OCI-LY1 (cell line): Measurements from ENCODE around the gene ALKBH3.

Experiments
- H2AFZ ChIP-seq: fragments of 200-600 bp; sonication (generic), shearing (Covaris generic); 2 replicates; pipeline ENCODE4 v1.6.0; 2014; ENCODE audit warnings: antibody characterized with exemption, mild to moderate bottlenecking, low read length
- H3F3A ChIP-seq: fragments of 200-600 bp; sonication (generic), shearing (Covaris generic); 2 replicates; pipeline ENCODE4 v1.6.0; 2014; ENCODE audit warnings: mild to moderate bottlenecking, antibody characterized with exemption, low read length, moderate library complexity; ENCODE audit not compliant: insufficient read depth
- H3K27ac ChIP-seq: fragments of 200-600 bp; sonication (generic); 2 replicates; pipeline ENCODE4 v1.5.1; 2014; ENCODE audit warnings: low read length, mixed run types, mild to moderate bottlenecking, low read depth; ENCODE audit not compliant: poor library complexity, severe bottlenecking
- H3K27me3 ChIP-seq: fragments of 200-600 bp; sonication (generic); 2 replicates; pipeline ENCODE4 v1.6.0; 2014; ENCODE audit warnings: antibody characterized with exemption, mild to moderate bottlenecking, low read length, moderate library complexity; ENCODE audit not compliant: insufficient read depth
- H3K36me3 ChIP-seq: fragments of 200-600 bp; sonication (generic); 2 replicates; pipeline ENCODE4 v1.6.1; 2014; ENCODE audit warnings: mild to moderate bottlenecking, antibody characterized with exemption, low read length, moderate library complexity, mixed read lengths; ENCODE audit not compliant: insufficient read depth
- H3K4me1 ChIP-seq: fragments of 200-600 bp; sonication (generic); 2 replicates; pipeline ENCODE4 v1.5.1; 2014; ENCODE audit warnings: mild to moderate bottlenecking, low read length, moderate library complexity; ENCODE audit not compliant: insufficient read depth, severe bottlenecking
- H3K4me2 ChIP-seq: fragments of 200-600 bp; sonication (generic), shearing (Covaris generic); 2 replicates; pipeline ENCODE4 v1.6.1; 2014; ENCODE audit warnings: low read length
- H3K4me3 ChIP-seq: fragments of 200-600 bp; sonication (generic); 2 replicates; pipeline ENCODE4 v1.5.1; 2014; ENCODE audit warnings: low read length, low read depth, mild to moderate bottlenecking, mixed read lengths; ENCODE audit not compliant: poor library complexity, severe bottlenecking
- H3K79me2 ChIP-seq: fragments of 200-600 bp; shearing (Covaris generic); 2 replicates; pipeline ENCODE4 v1.6.1; 2016; ENCODE audit warnings: mixed run types, low read length, mixed read lengths; ENCODE audit not compliant: insufficient read depth
- H3K9ac ChIP-seq: fragments of 200-600 bp; sonication (generic), shearing (Covaris generic); 2 replicates; pipeline ENCODE4 v1.6.1; 2014; ENCODE audit warnings: mild to moderate bottlenecking, low read length, mixed read lengths
- H3K9me2 ChIP-seq: fragments of 200-600 bp; sonication (generic), shearing (Covaris generic); 2 replicates; pipeline ENCODE4 v1.6.1; 2014; ENCODE audit warnings: low read depth, mild to moderate bottlenecking, low read length, mixed read lengths
- H3K9me3 ChIP-seq: fragments of 200-600 bp; shearing (Covaris generic); 2 replicates; pipeline ENCODE4 v1.6.1; 2014; ENCODE audit warnings: low read length, mixed read lengths
- H4K20me1 ChIP-seq: fragments of 200-600 bp; sonication (generic), shearing (Covaris generic); 2 replicates; pipeline ENCODE4 v1.6.0; 2016; ENCODE audit warnings: mild to moderate bottlenecking, low read length; ENCODE audit not compliant: insufficient read depth
- EZH2 ChIP-seq: fragments of 200-600 bp; sonication (generic), shearing (Covaris generic); IDR thresholded peaks from 2 replicates; pipeline ENCODE4 v1.8.0; 2017; ENCODE audit warnings: borderline replicate concordance, mixed run types, mild to moderate bottlenecking, antibody characterized with exemption, low read length, moderate library complexity, mixed read lengths
- TF ChIP-seq, protein P1 (sequence below): fragments of 200-600 bp; sonication (generic), shearing (Covaris generic); IDR thresholded peaks from 2 replicates; pipeline ENCODE4 v1.5.1; 2017; ENCODE audit warnings: mild to moderate bottlenecking, antibody characterized with exemption, low read length, moderate library complexity, mixed read lengths

Gene ALKBH3

DNA sequence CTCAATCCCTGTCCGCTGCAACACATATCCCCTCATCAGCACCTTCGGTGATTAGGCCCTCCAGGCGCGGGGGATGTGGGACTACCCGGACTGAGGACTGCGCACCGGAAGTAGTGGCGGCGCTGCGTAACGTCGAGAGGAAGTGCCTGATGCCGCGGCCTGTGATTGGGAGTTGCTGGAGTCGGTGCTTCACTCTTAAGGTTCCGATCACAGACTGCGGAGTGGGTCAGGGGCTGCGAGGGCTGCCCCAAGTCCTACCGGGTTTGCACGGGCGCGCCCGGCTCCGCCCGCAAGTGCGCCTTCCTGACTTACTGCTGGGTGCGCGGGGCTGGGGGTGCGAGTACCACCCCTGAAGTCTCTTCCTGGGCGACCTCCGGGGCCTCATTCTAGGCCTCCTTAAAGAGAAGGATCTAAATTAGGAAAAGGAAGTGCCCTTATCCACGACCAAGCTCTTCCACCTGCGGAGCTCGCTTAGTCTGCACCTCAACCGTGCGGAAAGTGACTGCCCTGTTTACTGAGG is at the start of gene ALKBH3:
ALKBH3 (plus strand) TSS at position 192 of the 520 bp plus-strand sequence. CDS start 1,822 bp downstream, outside the sequence.
- no peaks in the 10 kb centered on the region for H3K4me1 ChIP-seq
- H3K27ac ChIP-seq: no peak within 1 kb of the TSS
- H3K36me3 ChIP-seq: no peaks in the 10 kb centered on the region
- TF ChIP-seq, protein P1, sequence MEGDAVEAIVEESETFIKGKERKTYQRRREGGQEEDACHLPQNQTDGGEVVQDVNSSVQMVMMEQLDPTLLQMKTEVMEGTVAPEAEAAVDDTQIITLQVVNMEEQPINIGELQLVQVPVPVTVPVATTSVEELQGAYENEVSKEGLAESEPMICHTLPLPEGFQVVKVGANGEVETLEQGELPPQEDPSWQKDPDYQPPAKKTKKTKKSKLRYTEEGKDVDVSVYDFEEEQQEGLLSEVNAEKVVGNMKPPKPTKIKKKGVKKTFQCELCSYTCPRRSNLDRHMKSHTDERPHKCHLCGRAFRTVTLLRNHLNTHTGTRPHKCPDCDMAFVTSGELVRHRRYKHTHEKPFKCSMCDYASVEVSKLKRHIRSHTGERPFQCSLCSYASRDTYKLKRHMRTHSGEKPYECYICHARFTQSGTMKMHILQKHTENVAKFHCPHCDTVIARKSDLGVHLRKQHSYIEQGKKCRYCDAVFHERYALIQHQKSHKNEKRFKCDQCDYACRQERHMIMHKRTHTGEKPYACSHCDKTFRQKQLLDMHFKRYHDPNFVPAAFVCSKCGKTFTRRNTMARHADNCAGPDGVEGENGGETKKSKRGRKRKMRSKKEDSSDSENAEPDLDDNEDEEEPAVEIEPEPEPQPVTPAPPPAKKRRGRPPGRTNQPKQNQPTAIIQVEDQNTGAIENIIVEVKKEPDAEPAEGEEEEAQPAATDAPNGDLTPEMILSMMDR: no peak
- no peak for TF ChIP-seq EZH2
- no peak within 1 kb of the TSS for H3K4me2 ChIP-seq
- H3K9me3 ChIP-seq: no peaks in the 10 kb centered on the region
- H4K20me1 ChIP-seq: no peaks in the 10 kb centered on the region
- no peaks in the 10 kb centered on the region for H3F3A ChIP-seq
- H3K27me3 ChIP-seq: 0 out of 2 replicates have a peak, but pooled peaks cover 3% of the 10 kb centered on the region
- H2AFZ ChIP-seq: no peak within 1 kb of the TSS
- H3K9me2 ChIP-seq: no peaks in the 10 kb centered on the region
- no peak within 1 kb of the TSS for H3K4me3 ChIP-seq
- no peaks in the 10 kb centered on the region for H3K79me2 ChIP-seq
- H3K9ac ChIP-seq: no peak within 1 kb of the TSS

DNA sequence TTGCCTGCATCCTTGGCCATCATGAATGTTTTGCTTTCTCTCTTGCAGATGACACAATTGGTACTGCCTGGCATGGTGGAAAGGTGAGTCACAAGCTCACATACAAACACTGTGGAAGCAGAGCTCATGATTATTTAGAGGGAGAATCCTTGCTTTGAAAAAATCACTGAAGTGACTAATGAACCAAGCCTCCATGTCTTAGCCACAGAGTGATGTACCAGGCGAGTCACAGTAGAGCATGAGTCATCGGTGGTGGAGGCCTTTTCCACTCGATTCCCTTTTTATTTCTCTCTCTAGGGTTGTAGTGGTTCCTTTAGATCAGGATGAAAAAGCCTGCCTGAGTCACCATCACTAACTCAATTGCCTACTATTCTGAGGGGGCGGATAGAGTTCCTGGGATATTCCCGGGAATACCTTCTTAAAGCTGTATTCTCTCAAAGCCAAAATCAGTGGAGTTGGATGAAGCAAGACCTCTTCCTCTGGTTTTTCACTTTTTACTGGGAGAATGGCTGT is 49.6 kb upstream of the ALKBH3 start:
- no peaks in the 10 kb centered on the region for H3K9me2 ChIP-seq
- no peaks in the 10 kb centered on the region for H3K9me3 ChIP-seq
- H3K4me1 ChIP-seq: no peaks in the 10 kb centered on the region
- no peak overlapping the region for H3K4me3 ChIP-seq
- H2AFZ ChIP-seq: no peak overlapping the region
- no peaks in the 10 kb centered on the region for H3K79me2 ChIP-seq
- no peaks in the 10 kb centered on the region for H3F3A ChIP-seq
- no peaks in the 10 kb centered on the region for H4K20me1 ChIP-seq
- no peak overlapping the region for H3K27ac ChIP-seq
- H3K27me3 ChIP-seq: no peaks in the 10 kb centered on the region
- H3K9ac ChIP-seq: no peak overlapping the region
- peaks cover 17% of the 10 kb centered on the region; the same call in 1 of the 2 replicates for H3K36me3 ChIP-seq
- H3K4me2 ChIP-seq: no peak overlapping the region
- TF ChIP-seq EZH2: no peak
- TF ChIP-seq, protein P1: no peak

DNA sequence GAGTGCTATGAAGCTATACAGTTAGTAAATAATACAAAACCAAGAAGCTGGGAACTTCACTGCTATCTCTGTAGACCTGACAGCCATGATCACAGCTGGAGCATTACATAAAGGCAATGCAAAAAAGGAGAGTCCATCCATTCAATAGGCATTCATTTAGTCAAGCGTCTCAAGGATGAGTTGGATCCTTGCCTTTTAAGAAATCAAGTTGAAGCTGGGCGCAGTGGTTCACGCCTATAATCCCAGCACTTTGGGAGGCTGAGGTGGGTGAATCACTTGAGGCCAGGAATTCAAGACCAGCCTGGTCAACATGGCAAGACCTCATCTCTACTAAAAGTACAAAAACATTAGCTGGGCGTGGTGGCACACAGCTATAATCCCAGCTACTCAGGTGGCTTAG is 48.1 kb upstream of the ALKBH3 start:
- no peaks in the 10 kb centered on the region for H3F3A ChIP-seq
- TF ChIP-seq EZH2: no peak
- TF ChIP-seq, protein P1: no peak
- H4K20me1 ChIP-seq: no peaks in the 10 kb centered on the region
- H3K9ac ChIP-seq: no peak overlapping the region
- peaks cover 17% of the 10 kb centered on the region; the same call in 1 of the 2 replicates for H3K36me3 ChIP-seq
- no peak overlapping the region for H3K4me2 ChIP-seq
- H3K27me3 ChIP-seq: no peaks in the 10 kb centered on the region
- no peak overlapping the region for H3K4me3 ChIP-seq
- no peak overlapping the region for H3K27ac ChIP-seq
- no peaks in the 10 kb centered on the region for H3K9me3 ChIP-seq
- H3K79me2 ChIP-seq: no peaks in the 10 kb centered on the region
- H2AFZ ChIP-seq: no peak overlapping the region
- H3K9me2 ChIP-seq: no peaks in the 10 kb centered on the region
- H3K4me1 ChIP-seq: no peaks in the 10 kb centered on the region
